Left lung (tissue), 10 donors: ENCODE results near the gene DIP2B. TPM values are rescaled to one million over a fixed set of nuclear protein-coding genes. Genes with fewer than 3 reads are reported as not detected.

Experiments
- ATAC-seq: fragments of 200-7000 bp; cut with Tn5 transposase; one replicate; pipeline ENCODE4 v1.9.1; 2020; ENCODE audit warnings: moderate library complexity
- DNase-seq, 4 donors: peaks; one replicate each; pipeline ENCODE4 v3.0.0-alpha.2; 2013 to 2020
- H3K27ac ChIP-seq, 2 donors: fragments of 200-600 bp; sonication (generic) in 1 of 2; one replicate each; pipeline versions ENCODE4 v1.5.0 to v1.8.0; 2020 to 2021
- H3K27me3 ChIP-seq, 2 donors: fragments of 200-600 bp; sonication (generic) in 1 of 2; one replicate each; pipeline versions ENCODE4 v1.5.0 to v1.8.0; 2020 to 2021
- H3K36me3 ChIP-seq, 2 donors: fragments of 200-600 bp; sonication (generic) in 1 of 2; one replicate each; pipeline versions ENCODE4 v1.5.0 to v1.8.0; 2020 to 2021
- H3K4me1 ChIP-seq, 2 donors: fragments of 200-600 bp; one replicate each; pipeline ENCODE4 v1.8.0; 2021
- H3K4me3 ChIP-seq, 2 donors: fragments of 200-600 bp; sonication (generic) in 1 of 2; one replicate each; pipeline versions ENCODE4 v1.5.0 to v1.8.0; 2020 to 2021; ENCODE audit warnings: mild to moderate bottlenecking in 1 of 2
- H3K9me3 ChIP-seq, 2 donors: fragments of 200-600 bp; sonication (generic) in 1 of 2; one replicate each; pipeline versions ENCODE4 v1.5.0 to v1.8.0; 2020 to 2021
- CTCF ChIP-seq, 2 donors: fragments of 200-600 bp; sonication (generic) in 1 of 2; IDR thresholded peaks; one replicate each; pipeline versions ENCODE4 v1.5.0 to v1.8.0; 2021; ENCODE audit warnings: antibody characterized with exemption in 2 of 2
- intact Hi-C, 2 donors: fragments of 100-400 bp; cut with DNase I; formaldehyde crosslinking; loops; one replicate each; pipeline versions ENCODE4 v1.11.2 to v1.14.2; 2022
- polyA plus RNA-seq, 6 donors: library from polyadenylated mRNA; unstranded; fragments of 120-200 nt; gene quantifications; one replicate each; pipeline ENCODE4 v1.2.1, GENCODE V29; 2013; ENCODE audit not compliant: insufficient read length in 6 of 6
- total RNA-seq, 2 donors: library from RNA; stranded (reverse); fragmentation: NEBNext Ultra II Directional; extraction: Animal tissue kit (Norgen Biotek cat#: 25700); gene quantifications; one replicate each; pipeline ENCODE4 v1.2.1, GENCODE V29; 2021
- donor health status: DM: no; HTN: yes; CAD: no.
- donor health status: DM: no; HTN: no; CAD: no.

Gene DIP2B
- total and polyA plus RNA-seq, 8 donors, result 26.5 to 38.6 (median 33.8) TPM

DNA sequence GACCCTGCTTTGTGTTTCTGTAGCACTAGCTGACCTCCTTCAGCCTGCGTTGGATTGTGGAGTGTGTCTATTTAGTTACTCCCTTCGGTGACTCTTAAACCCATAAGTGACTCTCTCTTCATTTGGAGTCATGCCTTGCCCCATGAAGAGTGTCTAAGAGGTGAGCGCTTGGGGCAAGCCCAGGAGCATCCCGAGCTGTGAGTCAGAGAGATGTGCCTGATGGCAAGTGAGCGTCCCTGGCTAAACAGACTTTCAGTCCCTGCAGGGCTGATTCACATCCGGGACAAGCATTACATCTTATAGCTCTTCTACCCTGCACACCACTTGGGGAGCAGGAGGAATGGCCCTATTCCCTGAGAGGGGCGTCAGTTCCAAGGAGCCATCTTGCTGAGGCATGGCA, 234.8 kb downstream of the DIP2B start:
- Histone ChIP-seq H3K27ac (no peak overlapping the region), H3K27me3 (no peaks in the 10 kb centered on the region), H3K4me3 (no peak overlapping the region), H3K4me1 (no peaks in the 10 kb centered on the region), H3K9me3 (no peaks in the 10 kb centered on the region), H3K36me3 (peaks cover 0 to 99% of the 10 kb centered on the region in 2 donors)
- ATAC-seq (no peak), DNase-seq (no peak)
- TF ChIP-seq CTCF (IDR thresholded peaks at IDR 0.05), result no peak
- intact Hi-C loops, result no loop called here

- DNase-seq (no peak), ATAC-seq (no peak)
- no peak overlapping the region for H3K4me3 ChIP-seq
- no peak for TF ChIP-seq CTCF (IDR thresholded peaks at IDR 0.05)
- peaks cover 0 to under 1% of the 10 kb centered on the region in 2 donors for H3K4me1 ChIP-seq
- intact Hi-C loops, result no loop called here
- no peak overlapping the region for H3K27ac ChIP-seq
- peaks cover 0 to 100% of the 10 kb centered on the region in 2 donors for H3K36me3 ChIP-seq
- no peaks in the 10 kb centered on the region for H3K9me3 ChIP-seq
- no peaks in the 10 kb centered on the region for H3K27me3 ChIP-seq
Observed at GRCh38 chr12:50740307-50740706, 235.5 kb downstream of the DIP2B start.

- ATAC-seq (no peak), DNase-seq (no peak)
- Histone ChIP-seq H3K9me3 (no peaks in the 10 kb centered on the region), H3K4me1 (peaks cover 0 to 7% of the 10 kb centered on the region in 2 donors), H3K27me3 (no peaks in the 10 kb centered on the region), H3K27ac (no peak overlapping the region), H3K4me3 (no peak overlapping the region), H3K36me3 (peaks cover 0 to 99% of the 10 kb centered on the region in 2 donors)
- TF ChIP-seq CTCF (IDR thresholded peaks at IDR 0.05), result no peak
- intact Hi-C loops, result no loop called here
Observed at GRCh38 chr12:50742776-50743175, 238.0 kb downstream of the DIP2B start.

GRCh38 chr12:50745861-50746260, 241.1 kb downstream of the DIP2B start:
- H3K27ac ChIP-seq, result peak overlapping the region in 1 of 2 donors; percentile 80
- DNase-seq (no peak), ATAC-seq (peak; percentile 30)
- peaks cover 0 to 88% of the 10 kb centered on the region in 2 donors for H3K36me3 ChIP-seq
- H3K9me3 ChIP-seq, result no peaks in the 10 kb centered on the region
- no peak for TF ChIP-seq CTCF (IDR thresholded peaks at IDR 0.05)
- H3K4me1 ChIP-seq, result peaks cover 0 to 7% of the 10 kb centered on the region in 2 donors
- intact Hi-C loops, result no loop called here
- no peak overlapping the region for H3K4me3 ChIP-seq
- no peaks in the 10 kb centered on the region for H3K27me3 ChIP-seq

DNA sequence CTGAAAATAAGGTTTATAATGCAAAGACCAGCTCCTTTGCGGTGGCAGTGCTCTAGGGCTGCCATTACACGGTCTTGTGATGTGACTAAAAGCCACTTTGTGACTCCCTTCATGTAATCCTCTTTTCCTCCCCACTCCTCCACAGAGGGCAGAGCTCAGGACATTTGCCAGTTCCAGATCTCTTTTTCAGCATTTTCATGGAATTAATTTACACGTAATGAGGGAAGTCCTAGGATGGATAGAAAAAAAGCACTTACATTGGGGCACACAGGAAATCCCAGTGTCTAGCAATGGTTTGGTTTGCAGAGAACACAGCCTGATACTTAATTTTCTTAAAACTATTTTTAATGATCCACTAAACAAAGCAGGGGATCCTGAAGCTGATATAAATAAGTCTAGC, 241.6 kb downstream of the DIP2B start:
- TF ChIP-seq CTCF (IDR thresholded peaks at IDR 0.05), result no peak
- DNase-seq (no peak), ATAC-seq (no peak)
- no peaks in the 10 kb centered on the region for H3K9me3 ChIP-seq
- peaks cover 0 to 7% of the 10 kb centered on the region in 2 donors for H3K4me1 ChIP-seq
- H3K4me3 ChIP-seq, result no peak overlapping the region
- intact Hi-C loops, result no loop called here
- H3K36me3 ChIP-seq, result peaks cover 0 to 82% of the 10 kb centered on the region in 2 donors
- no peaks in the 10 kb centered on the region for H3K27me3 ChIP-seq
- peak overlapping the region in 1 of 2 donors; percentile 80 for H3K27ac ChIP-seq
